Psoas muscle (tissue), 8 donors: ENCODE measurements around the gene SPTBN1. TPM values are rescaled to one million over a fixed set of nuclear protein-coding genes. Genes with fewer than 3 reads are reported as not detected.

Experiments used
- ATAC-seq, 4 donors: fragments of 200-7000 bp; cut with Tn5 transposase; one replicate each; pipeline ENCODE4 v1.9.1; 2020; ENCODE audit warnings: moderate library complexity in 3 of 4, mild to moderate bottlenecking in 2 of 4
- DNase-seq, 2 donors: peaks; one replicate each; pipeline ENCODE4 v3.0.0-alpha.2; 2020
- H3K27ac ChIP-seq: fragments of 200-600 bp; one replicate; pipeline ENCODE4 v1.8.0; 2022
- H3K27me3 ChIP-seq, 3 donors: fragments of 200-600 bp in 1 of 3; one replicate each; pipeline versions ENCODE4 v1.6.1 to v1.8.0; 2013 to 2022; ENCODE audit warnings: low read length in 2 of 3, mild to moderate bottlenecking in 2 of 3, moderate library complexity in 1 of 3; ENCODE audit not compliant: insufficient read depth in 3 of 3
- H3K36me3 ChIP-seq, 2 donors: fragments of 200-600 bp in 1 of 2; one replicate each; pipeline versions ENCODE4 v1.6.1 to v1.8.0; 2013 to 2022; ENCODE audit warnings: low read depth in 1 of 2, mild to moderate bottlenecking in 1 of 2, moderate library complexity in 1 of 2; ENCODE audit not compliant: insufficient read depth in 1 of 2
- H3K4me1 ChIP-seq: fragments of 200-600 bp; one replicate; pipeline ENCODE4 v1.8.0; 2022
- H3K4me3 ChIP-seq: fragments of 200-600 bp; one replicate; pipeline ENCODE4 v1.8.0; 2022; ENCODE audit warnings: mild to moderate bottlenecking
- H3K9me3 ChIP-seq: fragments of 200-600 bp; one replicate; pipeline ENCODE4 v1.8.0; 2022
- CTCF ChIP-seq: fragments of 200-600 bp; IDR thresholded peaks from one replicate; pipeline ENCODE4 v1.8.0; 2022; ENCODE audit warnings: antibody characterized with exemption
- WGBS, 3 donors: extraction: QIAGEN DNeasy Blood & Tissue Kit; methylation state at CpG; one replicate each; pipeline versions ENCODE4 v1.1.6 to v1.1.7; 2013; 5-methylcytosine and 5-hydroxymethylcytosine counted together
- intact Hi-C, 2 donors: fragments of 100-400 bp; cut with DNase I; formaldehyde crosslinking; loops; one replicate each; pipeline versions ENCODE4 v1.11.0 to v1.14.2; 2022
- polyA plus RNA-seq, 3 donors: library from polyadenylated mRNA; stranded (reverse); fragments of 200-250 nt; gene quantifications; one replicate each; pipeline ENCODE4 v1.2.3, GENCODE V29; 2013
- total RNA-seq, 4 donors: library from RNA; stranded (reverse); fragmentation: NEBNext Ultra II Directional in 2 of 4; extraction: Animal tissue kit (Norgen Biotek cat#: 25700) in 2 of 4; gene quantifications; one replicate each; pipeline versions ENCODE4 v1.2.1 to v1.2.4, GENCODE V29; 2021 to 2023
- donor health status: healthy with polysubstance abuse.
- donor health status: DM: no; HTN: no; CAD: no; lungs with moderate emphysema.
- donor health status: Bipolar disorder and iron deficiency.
- donor health status: healthy.
- donor health status: DM: yes; HTN: yes; CAD: no.
- donor health status: DM: no; HTN: no; CAD: no.
- donor health status: DM: no; HTN: no; CAD: no.
- donor health status: DM: yes; HTN: yes; CAD: no.

The SPTBN1 gene
- total and polyA plus RNA-seq, 7 donors = 22.9 to 180 (median 87.8) TPM

- Histone ChIP-seq H3K27ac (peak overlapping the region; percentile 58), H3K4me3 (no peak overlapping the region), H3K4me1 (peaks cover 85% of the 10 kb centered on the region), H3K9me3 (no peaks in the 10 kb centered on the region), H3K36me3 (peaks cover 0 to 7% of the 10 kb centered on the region in 2 donors), H3K27me3 (no peaks in the 10 kb centered on the region)
- 79 to 88% (median 81%) methylated on average over 14 of the region's 14 CpGs for WGBS, 3 donors
- DNase-seq = no peak
- peak in 3 of 4 donors; percentile 28 to 29 (median 28) for ATAC-seq
- no peak for TF ChIP-seq CTCF
- intact Hi-C loops = loop anchor here in 1 of 2 donors (5.0 kb wide), 1 partner anchor 76 kb away; no protein-coding TSS in a partner anchor
Measured at GRCh38 chr2:54598347-54599325, 142.5 kb downstream of the SPTBN1 start.

- Histone ChIP-seq H3K27me3 (no peaks in the 10 kb centered on the region), H3K36me3 (peaks cover 0 to 7% of the 10 kb centered on the region in 2 donors), H3K4me3 (no peak overlapping the region), H3K27ac (peak overlapping the region; percentile 58), H3K4me1 (peaks cover 92% of the 10 kb centered on the region), H3K9me3 (no peaks in the 10 kb centered on the region)
- TF ChIP-seq CTCF = no peak
- no peak for ATAC-seq
- intact Hi-C loops = loop anchor here in 1 of 2 donors (5.0 kb wide), 1 partner anchor 77 kb away; no protein-coding TSS in a partner anchor
- DNase-seq = no peak
- 68 to 84% (median 76%) methylated on average over 5 of the region's 5 CpGs for WGBS, 3 donors
Measured at GRCh38 chr2:54599326-54599710, 143.2 kb downstream of the SPTBN1 start.

- Histone ChIP-seq H3K9me3 (no peaks in the 10 kb centered on the region), H3K4me1 (peaks cover 98% of the 10 kb centered on the region), H3K27ac (peak overlapping the region; percentile 58), H3K36me3 (peaks cover 0 to 7% of the 10 kb centered on the region in 2 donors), H3K4me3 (no peak overlapping the region), H3K27me3 (no peaks in the 10 kb centered on the region)
- WGBS, 3 donors = 10 to 26% (median 14%) methylated on average over 4 of the region's 4 CpGs
- TF ChIP-seq CTCF = no peak
- ATAC-seq (peak; percentile 39 to 70 (median 62)), DNase-seq (peak; percentile 54 to 71)
- intact Hi-C loops = loop anchor here in 1 of 2 donors (5.0 kb wide), 1 partner anchor 78 kb away; no protein-coding TSS in a partner anchor
Measured at GRCh38 chr2:54599914-54600313, 143.8 kb downstream of the SPTBN1 start.

- Histone ChIP-seq H3K36me3 (peaks cover 0 to 7% of the 10 kb centered on the region in 2 donors), H3K4me3 (no peak overlapping the region), H3K27me3 (no peaks in the 10 kb centered on the region), H3K4me1 (peaks cover 96% of the 10 kb centered on the region), H3K27ac (peak overlapping the region; percentile 1), H3K9me3 (no peaks in the 10 kb centered on the region)
- no peak for DNase-seq
- intact Hi-C loops = no loop called here
- no peak for ATAC-seq
- no peak for TF ChIP-seq CTCF
- 34 to 52% (median 47%) methylated on average over 2 of the region's 2 CpGs for WGBS, 3 donors
Measured at GRCh38 chr2:54601339-54601738, 145.2 kb downstream of the SPTBN1 start.
